HL-60 (cell line): ENCODE results near the gene TMEM179.

Source experiments
- DNase-seq, 2 experiments: peaks; one replicate each; pipeline ENCODE4 v3.0.0-alpha.2; 2010 to 2020; ENCODE audit warnings: low read depth in 1 of 2, low spot score in 1 of 2
- H3K27ac ChIP-seq: fragments of 250-450 bp; sonication (Bioruptor Pico); replicated peaks from 2 replicates; pipeline ENCODE4 v1.5.1; 2020; ENCODE audit warnings: mild to moderate bottlenecking, moderate library complexity
- H3K27me3 ChIP-seq: fragments of 250-450 bp; sonication (Bioruptor Pico); 2 replicates; pipeline ENCODE4 v1.5.1; 2021; ENCODE audit warnings: mild to moderate bottlenecking, moderate library complexity; ENCODE audit not compliant: insufficient read depth, poor library complexity, severe bottlenecking
- H3K4me3 ChIP-seq: replicated peaks from 2 replicates; pipeline ENCODE4 v1.5.1; 2011; ENCODE audit warnings: mild to moderate bottlenecking, control low read depth, low read length; ENCODE audit not compliant: insufficient read depth
- GABPA ChIP-seq: IDR thresholded peaks from 2 replicates; pipeline ENCODE4 v1.6.1; 2012; ENCODE audit warnings: low read depth
- POLR2AphosphoS5 ChIP-seq: IDR thresholded peaks from 2 replicates; pipeline ENCODE4 v1.6.1; 2012; ENCODE audit warnings: low read depth
- SPI1 ChIP-seq: IDR thresholded peaks from 2 replicates; pipeline ENCODE4 v1.6.1; 2012; ENCODE audit warnings: low read depth, mild to moderate bottlenecking, borderline replicate concordance
- TF ChIP-seq, protein P1 (sequence below): IDR thresholded peaks from one replicate; pipeline ENCODE4 v1.5.1; 2011; ENCODE audit warnings: low read length, control low read depth, inconsistent platforms; ENCODE audit not compliant: insufficient read depth
- TF ChIP-seq, protein P2 (sequence below): IDR thresholded peaks from 2 replicates; pipeline ENCODE4 v1.6.1; 2012; ENCODE audit warnings: low read depth; ENCODE audit not compliant: insufficient replicate concordance

TMEM179 gene

DNA sequence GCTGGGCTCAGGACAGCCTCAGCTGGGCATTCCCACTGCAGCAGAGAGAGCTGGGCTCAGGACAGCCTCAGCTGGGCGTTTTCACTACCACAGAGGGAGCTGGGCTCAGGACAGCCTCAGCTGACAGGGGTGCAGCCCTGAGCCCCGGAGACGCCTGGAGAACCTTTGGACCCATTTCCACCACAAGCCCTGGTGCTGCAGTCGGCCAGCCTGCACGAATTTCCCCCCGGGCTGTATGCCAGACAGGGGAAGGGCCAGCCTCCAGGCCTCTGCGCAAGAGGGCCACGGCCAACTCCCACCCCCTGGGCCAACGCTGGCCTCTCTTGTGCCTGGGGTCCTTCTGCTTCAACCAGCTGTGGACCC is 27.6 kb downstream of the TMEM179 start:
- no peaks in the 10 kb centered on the region for H3K27me3 ChIP-seq
- no peak overlapping the region for H3K4me3 ChIP-seq
- no peak for DNase-seq
- TF ChIP-seq, protein P1, sequence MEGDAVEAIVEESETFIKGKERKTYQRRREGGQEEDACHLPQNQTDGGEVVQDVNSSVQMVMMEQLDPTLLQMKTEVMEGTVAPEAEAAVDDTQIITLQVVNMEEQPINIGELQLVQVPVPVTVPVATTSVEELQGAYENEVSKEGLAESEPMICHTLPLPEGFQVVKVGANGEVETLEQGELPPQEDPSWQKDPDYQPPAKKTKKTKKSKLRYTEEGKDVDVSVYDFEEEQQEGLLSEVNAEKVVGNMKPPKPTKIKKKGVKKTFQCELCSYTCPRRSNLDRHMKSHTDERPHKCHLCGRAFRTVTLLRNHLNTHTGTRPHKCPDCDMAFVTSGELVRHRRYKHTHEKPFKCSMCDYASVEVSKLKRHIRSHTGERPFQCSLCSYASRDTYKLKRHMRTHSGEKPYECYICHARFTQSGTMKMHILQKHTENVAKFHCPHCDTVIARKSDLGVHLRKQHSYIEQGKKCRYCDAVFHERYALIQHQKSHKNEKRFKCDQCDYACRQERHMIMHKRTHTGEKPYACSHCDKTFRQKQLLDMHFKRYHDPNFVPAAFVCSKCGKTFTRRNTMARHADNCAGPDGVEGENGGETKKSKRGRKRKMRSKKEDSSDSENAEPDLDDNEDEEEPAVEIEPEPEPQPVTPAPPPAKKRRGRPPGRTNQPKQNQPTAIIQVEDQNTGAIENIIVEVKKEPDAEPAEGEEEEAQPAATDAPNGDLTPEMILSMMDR, result no peak
- no peak for TF ChIP-seq GABPA
- no peak for TF ChIP-seq SPI1
- no peak for TF ChIP-seq POLR2AphosphoS5
- TF ChIP-seq, protein P2, sequence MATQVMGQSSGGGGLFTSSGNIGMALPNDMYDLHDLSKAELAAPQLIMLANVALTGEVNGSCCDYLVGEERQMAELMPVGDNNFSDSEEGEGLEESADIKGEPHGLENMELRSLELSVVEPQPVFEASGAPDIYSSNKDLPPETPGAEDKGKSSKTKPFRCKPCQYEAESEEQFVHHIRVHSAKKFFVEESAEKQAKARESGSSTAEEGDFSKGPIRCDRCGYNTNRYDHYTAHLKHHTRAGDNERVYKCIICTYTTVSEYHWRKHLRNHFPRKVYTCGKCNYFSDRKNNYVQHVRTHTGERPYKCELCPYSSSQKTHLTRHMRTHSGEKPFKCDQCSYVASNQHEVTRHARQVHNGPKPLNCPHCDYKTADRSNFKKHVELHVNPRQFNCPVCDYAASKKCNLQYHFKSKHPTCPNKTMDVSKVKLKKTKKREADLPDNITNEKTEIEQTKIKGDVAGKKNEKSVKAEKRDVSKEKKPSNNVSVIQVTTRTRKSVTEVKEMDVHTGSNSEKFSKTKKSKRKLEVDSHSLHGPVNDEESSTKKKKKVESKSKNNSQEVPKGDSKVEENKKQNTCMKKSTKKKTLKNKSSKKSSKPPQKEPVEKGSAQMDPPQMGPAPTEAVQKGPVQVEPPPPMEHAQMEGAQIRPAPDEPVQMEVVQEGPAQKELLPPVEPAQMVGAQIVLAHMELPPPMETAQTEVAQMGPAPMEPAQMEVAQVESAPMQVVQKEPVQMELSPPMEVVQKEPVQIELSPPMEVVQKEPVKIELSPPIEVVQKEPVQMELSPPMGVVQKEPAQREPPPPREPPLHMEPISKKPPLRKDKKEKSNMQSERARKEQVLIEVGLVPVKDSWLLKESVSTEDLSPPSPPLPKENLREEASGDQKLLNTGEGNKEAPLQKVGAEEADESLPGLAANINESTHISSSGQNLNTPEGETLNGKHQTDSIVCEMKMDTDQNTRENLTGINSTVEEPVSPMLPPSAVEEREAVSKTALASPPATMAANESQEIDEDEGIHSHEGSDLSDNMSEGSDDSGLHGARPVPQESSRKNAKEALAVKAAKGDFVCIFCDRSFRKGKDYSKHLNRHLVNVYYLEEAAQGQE, result no peak
- H3K27ac ChIP-seq, result no peak overlapping the region

DNA sequence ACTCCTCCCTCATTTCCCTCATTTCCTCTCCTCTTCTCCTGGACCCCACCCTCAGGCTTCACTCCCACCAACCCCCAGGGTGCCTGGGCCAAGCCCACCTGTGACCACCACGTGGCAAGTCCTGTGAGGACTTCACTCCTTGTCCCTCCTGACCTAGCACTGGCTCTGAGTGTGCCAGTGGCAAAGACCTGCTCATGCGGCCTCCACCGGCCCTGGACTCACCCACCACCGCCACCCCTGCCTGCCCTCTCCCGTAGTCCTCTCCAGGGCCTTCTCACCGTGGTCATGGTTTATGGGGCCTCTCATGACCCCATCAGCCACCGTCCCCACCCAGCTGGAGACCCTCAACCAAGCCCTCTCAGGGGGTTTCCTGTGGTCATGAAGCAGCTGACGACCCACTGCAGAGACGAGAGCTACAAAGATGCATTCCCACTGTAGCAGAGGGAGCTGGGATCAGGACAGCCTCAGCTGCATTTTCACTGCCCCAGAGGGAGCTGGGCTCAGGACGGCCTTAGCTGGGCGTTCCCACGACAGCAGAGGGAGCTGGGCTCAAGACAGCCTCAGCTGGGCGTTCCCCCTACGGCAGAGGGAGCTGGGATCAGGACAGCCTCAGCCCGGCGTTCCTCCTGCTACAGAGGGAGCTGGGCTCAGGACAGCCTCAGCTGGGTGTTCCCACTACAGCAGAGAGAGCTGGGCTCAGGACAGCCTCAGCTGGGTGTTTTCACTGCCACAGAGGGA is 28.2 kb downstream of the TMEM179 start:
- no peaks in the 10 kb centered on the region for H3K27me3 ChIP-seq
- no peak overlapping the region for H3K27ac ChIP-seq
- TF ChIP-seq, protein P1, result no peak
- TF ChIP-seq GABPA, result no peak
- no peak for TF ChIP-seq POLR2AphosphoS5
- no peak for TF ChIP-seq SPI1
- TF ChIP-seq, protein P2, result no peak
- no peak for DNase-seq
- no peak overlapping the region for H3K4me3 ChIP-seq

DNA sequence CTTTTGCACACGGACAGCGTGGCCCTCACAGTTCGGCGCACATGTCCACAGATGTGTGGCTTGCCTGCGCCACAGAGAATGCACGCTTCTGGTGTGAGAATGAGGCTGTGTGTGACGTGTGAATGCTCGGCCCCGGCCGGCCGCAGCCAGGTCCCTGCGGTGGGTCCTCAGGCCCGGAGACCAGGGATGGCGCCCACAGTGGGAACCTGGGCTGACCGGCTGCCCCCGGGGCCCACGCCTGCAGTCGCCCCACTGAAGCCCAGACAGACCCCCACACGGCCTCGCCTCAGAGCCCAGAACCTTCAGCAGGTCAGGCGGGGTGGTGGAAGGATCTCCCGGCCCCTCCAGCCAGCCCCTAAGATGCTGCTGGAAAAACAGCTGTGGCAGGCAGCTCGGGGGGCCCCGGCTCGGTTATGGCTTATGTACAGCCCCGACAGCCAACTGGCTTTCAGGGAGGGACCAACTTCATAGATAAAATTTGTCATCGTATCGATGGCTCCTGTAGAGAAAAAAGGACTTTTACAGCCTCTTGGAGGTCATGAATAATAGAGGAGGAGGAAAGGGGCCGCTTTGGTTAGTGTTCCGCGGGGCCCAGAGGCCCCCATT is 29.5 kb downstream of the TMEM179 start:
- TF ChIP-seq SPI1, result no peak
- TF ChIP-seq, protein P2, result no peak
- no peak for TF ChIP-seq POLR2AphosphoS5
- TF ChIP-seq, protein P1, result no peak
- TF ChIP-seq GABPA, result no peak
- DNase-seq, result no peak
- Histone ChIP-seq H3K27me3 (no peaks in the 10 kb centered on the region), H3K27ac (no peak overlapping the region), H3K4me3 (no peak overlapping the region)
